HG02610 (cell line): Measurements from ENCODE around the gene FEM1C.

Experiments
- ATAC-seq: cut with Tn5 transposase; IDR thresholded peaks from one replicate; pipeline ENCODE4 v1.9.1; 2021; ENCODE audit warnings: mild to moderate bottlenecking, moderate library complexity; ENCODE audit not compliant: unreplicated experiment

Gene FEM1C

DNA sequence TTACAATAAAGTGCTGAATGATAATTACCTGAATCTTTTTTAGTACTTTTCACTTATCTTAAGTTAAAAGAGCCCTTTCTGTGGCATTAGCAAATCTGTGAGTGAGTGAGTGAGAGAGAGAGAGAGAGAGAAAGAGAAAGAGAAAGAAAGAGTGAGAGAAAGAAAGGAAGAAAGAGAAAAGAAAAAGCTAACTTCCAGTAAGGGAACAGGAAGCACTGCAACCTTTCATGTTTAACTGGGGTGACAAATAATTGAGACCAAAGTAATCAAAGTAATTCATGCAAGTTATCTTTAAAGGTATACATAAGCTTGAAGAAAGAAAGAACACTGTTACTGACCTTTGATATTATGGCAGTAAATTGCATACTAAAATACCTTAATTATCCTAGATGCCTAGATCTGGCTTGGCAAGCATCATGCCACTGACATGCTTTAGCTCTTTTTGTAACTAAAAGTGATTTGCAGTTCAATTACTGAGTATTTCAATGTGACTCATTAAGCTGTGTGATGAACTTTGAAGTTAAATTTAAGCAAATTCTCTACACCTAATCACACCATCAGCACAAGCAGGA, 21.7 kb downstream of the FEM1C start:
- no peak for ATAC-seq

DNA sequence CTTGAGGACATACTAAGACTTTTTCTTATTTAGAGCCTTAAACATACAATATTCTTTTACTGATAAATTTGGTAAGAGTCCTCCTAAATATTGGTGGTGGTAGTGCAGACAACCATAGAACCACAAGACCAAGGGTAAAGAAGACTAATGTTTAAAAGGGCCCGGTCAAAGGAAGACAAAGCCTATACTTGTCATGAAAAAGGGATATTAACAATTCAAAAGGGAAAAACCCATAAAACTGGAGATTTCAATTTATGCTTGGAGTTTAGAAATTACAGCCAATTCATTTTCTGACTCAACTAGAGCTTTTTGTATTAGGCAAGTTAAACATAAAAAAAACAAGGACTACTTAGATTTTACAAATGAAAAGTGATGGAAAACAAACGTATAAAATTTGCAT, 24.4 kb downstream of the FEM1C start:
- ATAC-seq, result no peak

- ATAC-seq, result no peak
These were observed 28.2 kb downstream of the FEM1C start for GRCh38 chr5:115516372-115516771.

DNA sequence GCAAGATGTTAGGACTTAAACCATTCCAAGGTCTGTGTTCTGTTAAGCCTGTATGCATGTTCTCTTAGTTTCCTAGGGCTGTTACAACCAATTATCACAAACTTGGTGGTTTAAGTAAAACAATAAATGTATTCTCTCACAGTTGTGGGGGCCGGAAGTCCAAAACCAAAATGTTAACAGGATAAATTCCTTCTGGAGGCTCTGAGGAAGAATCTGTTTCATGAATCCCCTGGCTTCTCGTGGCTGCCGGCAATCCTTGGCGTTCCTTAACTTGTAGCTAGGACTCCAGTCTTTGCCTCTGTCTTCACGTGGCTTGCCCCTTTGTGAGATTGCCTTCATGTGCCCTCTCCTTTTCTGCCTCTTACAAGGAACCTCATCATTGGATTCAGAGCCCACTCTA, 30.4 kb downstream of the FEM1C start:
- no peak for ATAC-seq

DNA sequence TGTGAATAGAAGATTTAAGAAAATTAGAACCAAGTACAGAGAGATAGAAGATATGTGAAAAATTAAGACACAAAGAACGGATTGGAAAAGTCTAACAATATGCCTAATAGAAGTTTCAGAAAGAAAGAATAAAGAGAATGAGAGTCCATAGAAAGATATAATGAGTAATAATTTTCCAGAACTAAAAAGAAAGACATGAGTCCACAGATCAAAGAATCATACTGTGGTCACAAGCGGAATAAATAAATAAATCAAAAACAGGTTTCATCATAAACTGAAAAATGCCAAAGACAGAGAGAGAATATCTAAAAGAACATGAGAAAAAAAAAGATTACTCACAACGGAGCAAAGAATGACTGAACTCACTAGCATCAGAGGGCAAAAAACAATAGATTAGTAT, 32.9 kb downstream of the FEM1C start:
- no peak for ATAC-seq

DNA sequence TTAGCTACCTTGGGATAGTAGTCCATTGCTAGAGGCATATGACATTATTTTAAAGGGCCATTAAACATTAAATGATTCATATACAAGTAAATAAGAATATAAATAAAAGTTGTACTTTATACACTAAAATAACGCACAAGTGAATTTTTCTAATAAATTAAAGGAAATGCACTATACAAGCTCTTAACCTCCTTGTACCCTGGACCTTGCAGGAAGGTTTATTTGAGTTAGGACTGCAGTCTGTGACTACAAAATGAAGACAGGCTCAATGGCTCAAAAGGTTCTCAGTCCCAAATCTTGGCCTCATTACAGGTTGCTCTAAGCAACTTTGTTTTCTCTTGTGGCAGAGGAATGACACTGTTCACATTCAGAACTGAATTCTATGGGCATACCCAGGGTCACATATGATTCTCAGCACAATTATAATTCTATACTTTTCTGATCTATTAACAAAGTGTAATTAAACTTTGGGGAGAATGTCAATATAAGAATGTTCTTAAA, 34.4 kb downstream of the FEM1C start:
- no peak for ATAC-seq

GRCh38 chr5:115509547-115509946, 35.0 kb downstream of the FEM1C start:
- no peak for ATAC-seq

DNA sequence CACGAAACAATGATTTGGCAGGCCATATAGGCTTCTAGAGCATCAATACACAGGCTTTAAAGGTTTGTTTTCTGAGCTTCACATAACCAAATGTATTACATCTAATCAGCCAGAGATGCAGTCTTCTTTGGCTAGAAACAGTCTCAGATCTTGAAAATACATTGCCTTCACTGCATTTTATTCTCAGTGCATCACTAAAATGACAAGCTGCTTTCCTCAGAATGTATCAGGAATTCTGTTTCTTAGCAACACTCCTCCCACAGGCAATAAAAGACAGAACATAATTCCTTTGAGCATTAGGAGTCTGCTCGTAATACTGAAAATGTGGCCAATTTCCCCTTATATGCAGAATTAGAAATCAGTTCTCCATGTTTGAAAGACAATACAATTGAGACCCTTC, 36.9 kb downstream of the FEM1C start:
- ATAC-seq, result no peak

DNA sequence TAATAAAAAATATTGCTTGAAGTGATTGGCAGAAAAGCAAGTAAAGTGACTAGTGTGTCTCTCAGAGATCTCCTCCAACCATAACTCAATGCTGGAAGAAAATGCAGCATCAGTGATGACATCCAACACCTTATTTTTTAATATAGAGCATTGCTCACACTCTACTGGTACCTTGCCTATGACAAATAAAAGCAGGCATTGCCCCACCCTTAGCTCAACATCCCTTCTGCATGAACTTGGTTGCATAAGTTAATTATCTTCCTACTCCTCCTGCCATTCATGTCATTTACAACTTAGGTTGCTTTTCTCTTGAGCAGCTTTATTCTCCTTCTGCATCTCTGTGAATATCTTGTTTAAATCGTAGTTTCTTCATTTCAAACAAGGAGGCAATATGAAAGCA, 41.2 kb downstream of the FEM1C start:
- ATAC-seq, result no peak

DNA sequence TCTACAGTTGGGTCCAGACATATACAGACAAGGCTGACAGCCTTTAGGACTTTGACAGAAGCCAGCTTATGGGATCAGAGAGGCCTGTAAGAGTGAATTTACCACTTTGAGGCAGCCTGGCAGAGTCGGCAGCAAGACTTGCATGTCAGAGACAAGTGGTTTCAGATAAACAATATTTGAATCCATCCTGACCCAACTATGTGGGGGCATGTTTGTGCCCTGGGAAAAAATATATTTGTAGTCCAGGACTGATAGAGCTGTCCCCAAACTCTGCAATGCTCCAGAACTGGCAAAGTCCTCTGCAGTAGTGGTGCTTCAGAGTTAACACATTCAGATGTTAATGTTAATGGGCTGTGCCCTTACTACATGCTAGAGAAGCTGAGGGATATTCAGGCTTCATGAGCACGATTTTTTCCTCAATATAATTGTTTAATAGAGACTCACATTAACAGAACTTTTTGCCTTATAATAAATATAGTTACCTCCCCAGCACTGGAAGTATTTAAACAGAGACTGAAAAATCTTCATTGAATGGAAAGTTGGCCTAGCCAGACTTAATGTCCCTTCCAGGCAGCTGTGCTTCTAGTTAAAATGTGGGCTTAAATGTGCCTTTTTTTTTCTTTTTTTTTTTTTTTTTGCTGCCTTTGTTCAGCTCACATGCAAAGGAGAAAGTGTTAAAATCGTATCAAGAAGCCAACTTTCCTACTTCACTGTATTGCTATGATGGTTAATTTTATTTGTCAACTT, 42.9 kb downstream of the FEM1C start:
- ATAC-seq, result no peak

GRCh38 chr5:115500225-115500624, 44.4 kb downstream of the FEM1C start:
- ATAC-seq, result no peak

DNA sequence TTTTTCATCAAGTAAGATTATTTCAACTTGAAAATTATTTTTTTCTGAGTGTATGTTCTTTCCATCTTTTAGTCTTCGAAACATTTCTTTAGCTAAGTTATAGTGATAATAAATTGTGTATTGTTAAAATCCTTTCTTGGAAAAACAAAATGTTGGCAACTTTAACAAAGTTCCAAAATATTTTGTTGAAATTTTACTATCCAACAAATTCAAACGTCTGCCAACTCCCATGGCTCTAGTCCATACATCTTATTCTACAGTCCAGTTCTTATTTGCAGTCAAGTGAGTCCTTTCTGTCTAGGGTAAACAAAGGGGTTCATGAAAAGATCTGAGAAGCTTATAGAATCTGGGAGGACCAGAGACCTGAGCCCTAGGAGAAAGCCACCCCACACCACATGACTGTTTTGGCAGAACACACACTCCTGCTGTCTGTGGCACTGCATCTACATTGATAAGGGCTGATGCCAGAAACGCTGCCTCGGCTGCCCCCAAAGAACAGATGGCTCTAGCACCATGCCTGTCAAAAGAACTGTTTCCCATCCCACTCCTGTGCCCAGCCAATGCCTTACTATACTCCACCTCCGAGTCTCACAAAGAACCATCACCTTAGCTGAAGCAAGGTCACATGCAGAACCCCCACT, 47.5 kb downstream of the FEM1C start:
- no peak for ATAC-seq

- ATAC-seq, result peak; percentile 51
These were observed 49.8 kb downstream of the FEM1C start for GRCh38 chr5:115494570-115495289.

- ATAC-seq, result no peak
These were observed 54.0 kb downstream of the FEM1C start for GRCh38 chr5:115490596-115490995.

DNA sequence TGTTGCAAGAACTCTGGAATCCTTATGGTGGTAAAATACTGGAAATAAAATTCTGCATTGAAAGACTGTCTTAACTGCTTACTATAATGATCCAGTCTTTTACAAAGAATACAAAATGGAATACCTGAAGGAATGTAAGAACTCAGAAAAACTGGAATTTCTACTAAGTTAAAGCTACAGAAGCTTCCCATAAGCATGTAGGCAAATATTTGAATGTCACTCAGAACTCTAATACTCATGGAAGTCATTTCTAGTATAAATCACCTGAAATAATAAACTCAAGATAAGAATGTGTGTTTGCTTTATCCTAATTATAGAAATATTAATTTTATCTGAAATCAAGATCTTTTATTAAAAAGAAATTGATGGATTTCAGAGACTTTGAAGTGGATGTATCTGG, 54.8 kb downstream of the FEM1C start:
- ATAC-seq, result no peak

GRCh38 chr5:115487756-115488155, 56.8 kb downstream of the FEM1C start:
- ATAC-seq, result peak; percentile 85

DNA sequence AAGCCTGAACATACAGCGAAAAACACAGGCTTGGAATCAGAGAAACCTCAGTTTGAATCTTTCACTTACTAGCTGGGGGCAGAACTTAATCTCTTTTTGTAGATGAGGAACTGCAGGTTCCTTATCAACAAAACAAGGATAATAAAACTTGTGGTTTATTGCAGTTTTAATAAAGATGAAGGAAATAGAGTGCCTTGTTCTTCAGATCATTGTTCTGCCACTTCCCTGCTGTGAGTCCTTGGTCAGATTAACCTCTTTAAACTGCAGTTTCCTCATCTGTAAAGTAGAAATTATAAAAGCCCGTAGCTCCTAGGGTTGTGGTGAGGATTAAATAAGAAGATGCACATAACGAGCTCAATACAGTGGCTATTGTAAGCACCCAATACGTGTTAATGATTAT, 57.4 kb downstream of the FEM1C start:
- ATAC-seq, result no peak

GRCh38 chr5:115486728-115487127, 57.8 kb downstream of the FEM1C start:
- no peak for ATAC-seq

DNA sequence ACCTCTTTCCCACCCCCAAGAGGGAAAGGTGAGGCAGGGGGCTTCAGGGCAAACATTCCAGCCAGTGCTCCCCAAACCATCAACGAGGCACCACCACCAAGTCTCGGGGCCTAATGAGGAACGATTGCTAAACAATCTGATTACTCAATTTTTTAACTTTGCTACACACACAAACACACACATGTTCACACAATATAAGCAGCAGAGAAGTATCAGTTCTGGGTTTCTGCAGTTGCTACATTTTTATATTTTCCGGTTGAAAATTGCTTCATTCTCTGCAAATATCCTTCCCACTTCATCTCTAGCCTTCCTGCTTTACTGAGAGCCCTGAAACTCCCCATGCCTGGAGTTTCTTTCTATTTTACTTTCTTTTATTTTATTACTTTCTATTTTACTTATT, 60.2 kb downstream of the FEM1C start:
- no peak for ATAC-seq

- no peak for ATAC-seq
These were observed 63.7 kb downstream of the FEM1C start for GRCh38 chr5:115480900-115481299.

DNA sequence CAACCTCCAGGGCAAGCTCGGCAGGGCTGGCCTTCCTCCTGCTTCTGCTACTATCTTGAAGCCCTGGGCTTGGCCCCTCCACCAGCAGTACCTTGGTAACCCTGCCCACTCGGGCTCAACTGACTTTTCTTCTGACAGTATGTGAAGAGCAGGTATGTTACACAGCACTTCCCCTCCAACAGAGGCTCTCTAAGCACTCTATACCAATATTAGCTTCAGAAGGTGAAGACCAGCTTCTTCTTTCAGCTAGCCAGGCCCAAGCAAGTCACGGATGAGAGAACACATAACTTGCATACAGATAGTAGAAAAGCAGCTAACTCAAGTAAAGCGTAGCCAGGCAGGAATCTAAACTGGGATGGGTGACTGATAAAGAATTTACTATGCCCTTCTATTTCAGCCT, 64.3 kb downstream of the FEM1C start:
- no peak for ATAC-seq
